ENCODE results near the gene PSMB2. TPM values are rescaled to one million over a fixed set of nuclear protein-coding genes. Genes with fewer than 3 reads are reported as not detected.

The PSMB2 gene
- total and polyA plus RNA-seq, 7 donors = 38.6 to 117 (median 68.2) TPM

GRCh38 chr1:35666916-35667315 lies 25.6 kb upstream of the PSMB2 start:
- TF ChIP-seq, protein P1, sequence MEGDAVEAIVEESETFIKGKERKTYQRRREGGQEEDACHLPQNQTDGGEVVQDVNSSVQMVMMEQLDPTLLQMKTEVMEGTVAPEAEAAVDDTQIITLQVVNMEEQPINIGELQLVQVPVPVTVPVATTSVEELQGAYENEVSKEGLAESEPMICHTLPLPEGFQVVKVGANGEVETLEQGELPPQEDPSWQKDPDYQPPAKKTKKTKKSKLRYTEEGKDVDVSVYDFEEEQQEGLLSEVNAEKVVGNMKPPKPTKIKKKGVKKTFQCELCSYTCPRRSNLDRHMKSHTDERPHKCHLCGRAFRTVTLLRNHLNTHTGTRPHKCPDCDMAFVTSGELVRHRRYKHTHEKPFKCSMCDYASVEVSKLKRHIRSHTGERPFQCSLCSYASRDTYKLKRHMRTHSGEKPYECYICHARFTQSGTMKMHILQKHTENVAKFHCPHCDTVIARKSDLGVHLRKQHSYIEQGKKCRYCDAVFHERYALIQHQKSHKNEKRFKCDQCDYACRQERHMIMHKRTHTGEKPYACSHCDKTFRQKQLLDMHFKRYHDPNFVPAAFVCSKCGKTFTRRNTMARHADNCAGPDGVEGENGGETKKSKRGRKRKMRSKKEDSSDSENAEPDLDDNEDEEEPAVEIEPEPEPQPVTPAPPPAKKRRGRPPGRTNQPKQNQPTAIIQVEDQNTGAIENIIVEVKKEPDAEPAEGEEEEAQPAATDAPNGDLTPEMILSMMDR (IDR thresholded peaks at IDR 0.05) = no peak
- Histone ChIP-seq H3K27ac (no peak overlapping the region), H3K9me3 (no peaks in the 10 kb centered on the region), H3K36me3 (ENCODE audit: insufficient read depth in 1 of 2, low read depth in 1 of 2) (no peaks in the 10 kb centered on the region), H3K4me1 (no peaks in the 10 kb centered on the region), H3K27me3 (ENCODE audit: insufficient read depth in 3 of 3, low read length in 2 of 3) (peaks cover 0 to 9% (median 4%) of the 10 kb centered on the region in 3 donors), H3K4me3 (no peak overlapping the region)
- ATAC-seq (no peak), DNase-seq (no peak)
- WGBS, 3 donors = 40 to 43% (median 41%) methylated on average over 1 of the region's 1 CpG
- intact Hi-C loops (cut with DNase I) = no loop called here

GRCh38 chr1:35666216-35666615 lies 24.9 kb upstream of the PSMB2 start:
- intact Hi-C loops (cut with DNase I) = no loop called here
- DNase-seq = no peak
- Histone ChIP-seq H3K36me3 (ENCODE audit: insufficient read depth in 1 of 2, low read depth in 1 of 2) (no peaks in the 10 kb centered on the region), H3K27me3 (ENCODE audit: insufficient read depth in 3 of 3, low read length in 2 of 3) (peaks cover 0 to 7% (median 4%) of the 10 kb centered on the region in 3 donors), H3K9me3 (no peaks in the 10 kb centered on the region), H3K4me1 (no peaks in the 10 kb centered on the region), H3K27ac (no peak overlapping the region), H3K4me3 (no peak overlapping the region)
- WGBS, 3 donors = 78 to 83% (median 80%) methylated on average over 2 of the region's 2 CpGs
- ATAC-seq = no peak
- TF ChIP-seq, protein P1 (IDR thresholded peaks at IDR 0.05) = no peak

DNA sequence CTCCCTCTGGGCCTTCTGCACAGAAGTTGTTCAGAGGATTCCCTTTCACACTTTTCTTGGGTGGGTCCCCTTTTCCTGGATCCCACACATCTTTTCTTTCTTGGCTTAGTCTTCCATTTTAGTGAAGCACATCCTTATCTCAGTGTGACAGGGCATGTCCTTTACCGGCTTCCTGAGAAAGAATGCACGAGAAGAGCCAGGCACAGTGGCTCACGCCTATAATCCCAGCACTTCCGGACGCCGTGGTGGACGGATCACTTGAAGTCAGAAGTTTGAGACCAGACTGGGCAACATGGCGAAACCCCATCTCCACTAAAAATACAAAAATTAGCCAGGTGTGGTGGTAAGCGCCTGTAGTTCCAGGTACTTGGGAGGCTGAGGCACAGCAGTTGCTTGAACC lies 22.1 kb upstream of the PSMB2 start:
- intact Hi-C loops (cut with DNase I) = no loop called here
- no peak overlapping the region for H3K4me3 ChIP-seq
- no peaks in the 10 kb centered on the region for H3K9me3 ChIP-seq
- TF ChIP-seq, protein P1 (IDR thresholded peaks at IDR 0.05) = no peak
- no peaks in the 10 kb centered on the region for H3K4me1 ChIP-seq
- DNase-seq = no peak
- H3K36me3 ChIP-seq (ENCODE audit: insufficient read depth in 1 of 2, low read depth in 1 of 2) = no peaks in the 10 kb centered on the region
- H3K27ac ChIP-seq = no peak overlapping the region
- WGBS, 3 donors = 75 to 77% (median 76%) methylated on average over 9 of the region's 9 CpGs
- peaks cover 0 to 7% (median 4%) of the 10 kb centered on the region in 3 donors for H3K27me3 ChIP-seq (ENCODE audit: insufficient read depth in 3 of 3, low read length in 2 of 3)
- no peak for ATAC-seq

DNA sequence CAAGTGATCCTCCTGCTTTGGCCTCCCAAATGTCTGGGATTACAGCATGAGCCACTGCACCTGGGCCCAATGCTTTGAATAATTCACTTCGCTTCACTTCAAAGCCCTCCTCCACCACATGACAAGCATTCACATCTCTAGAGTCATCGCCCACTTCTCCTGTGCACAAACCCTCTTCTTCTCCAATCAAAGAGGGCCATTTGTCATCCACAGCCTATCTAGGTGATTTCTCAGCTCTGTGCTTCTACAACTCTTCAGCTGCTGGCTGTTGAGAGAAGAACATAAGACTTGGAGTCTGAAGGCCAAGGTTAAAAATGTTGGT lies 20.1 kb upstream of the PSMB2 start:
- Histone ChIP-seq H3K4me1 (no peaks in the 10 kb centered on the region), H3K27ac (no peak overlapping the region), H3K4me3 (no peak overlapping the region), H3K36me3 (ENCODE audit: insufficient read depth in 1 of 2, low read depth in 1 of 2) (no peaks in the 10 kb centered on the region), H3K9me3 (no peaks in the 10 kb centered on the region), H3K27me3 (ENCODE audit: insufficient read depth in 3 of 3, low read length in 2 of 3) (peaks cover 0 to 4% (median 0%) of the 10 kb centered on the region in 3 donors)
- TF ChIP-seq, protein P1 (IDR thresholded peaks at IDR 0.05) = no peak
- WGBS, 3 donors = 85 to 98% (median 95%) methylated on average over 2 of the region's 2 CpGs
- DNase-seq (no peak), ATAC-seq (no peak)
- intact Hi-C loops (cut with DNase I) = no loop called here

All from psoas muscle (tissue), 8 donors.